Suprapubic skin (tissue), 3 donors: ENCODE data around the gene PPAN.

Experiments
- EP300 ChIP-seq: sonication (generic); formaldehyde crosslinking; IDR thresholded peaks from one replicate; pipeline ENCODE4 v1.6.1; 2017; ENCODE audit warnings: antibody characterized with exemption
- TF ChIP-seq, protein P1 (sequence below), 2 donors: fragments of 200-600 bp in 1 of 2; fragments of 450-650 bp in 1 of 2; sonication (generic) in 1 of 2; IDR thresholded peaks; one replicate each; pipeline ENCODE4 v1.5.1; 2016 to 2019; ENCODE audit warnings: antibody characterized with exemption in 2 of 2, mild to moderate bottlenecking in 1 of 2, moderate library complexity in 1 of 2

DNA sequence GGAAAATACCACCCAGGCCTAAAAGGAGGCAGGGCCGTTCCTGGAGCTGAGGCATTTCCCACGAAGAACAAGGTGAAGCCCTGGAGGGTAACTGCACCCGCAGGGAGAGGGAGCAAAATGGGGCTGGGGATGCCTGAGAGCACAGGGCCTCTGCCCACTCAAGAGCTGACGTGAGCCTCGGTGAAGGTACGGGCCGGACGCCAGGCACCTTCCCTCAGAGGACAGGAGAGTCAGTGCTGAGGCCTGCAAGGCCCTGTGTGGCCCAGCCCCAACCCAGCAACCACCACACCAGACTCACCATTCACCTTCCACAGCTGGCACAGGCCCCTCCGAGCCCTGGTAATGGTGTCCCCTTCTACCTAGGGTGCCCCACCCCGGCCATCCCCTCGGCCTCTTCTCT is 52.3 kb downstream of the PPAN start:
- TF ChIP-seq, protein P1, sequence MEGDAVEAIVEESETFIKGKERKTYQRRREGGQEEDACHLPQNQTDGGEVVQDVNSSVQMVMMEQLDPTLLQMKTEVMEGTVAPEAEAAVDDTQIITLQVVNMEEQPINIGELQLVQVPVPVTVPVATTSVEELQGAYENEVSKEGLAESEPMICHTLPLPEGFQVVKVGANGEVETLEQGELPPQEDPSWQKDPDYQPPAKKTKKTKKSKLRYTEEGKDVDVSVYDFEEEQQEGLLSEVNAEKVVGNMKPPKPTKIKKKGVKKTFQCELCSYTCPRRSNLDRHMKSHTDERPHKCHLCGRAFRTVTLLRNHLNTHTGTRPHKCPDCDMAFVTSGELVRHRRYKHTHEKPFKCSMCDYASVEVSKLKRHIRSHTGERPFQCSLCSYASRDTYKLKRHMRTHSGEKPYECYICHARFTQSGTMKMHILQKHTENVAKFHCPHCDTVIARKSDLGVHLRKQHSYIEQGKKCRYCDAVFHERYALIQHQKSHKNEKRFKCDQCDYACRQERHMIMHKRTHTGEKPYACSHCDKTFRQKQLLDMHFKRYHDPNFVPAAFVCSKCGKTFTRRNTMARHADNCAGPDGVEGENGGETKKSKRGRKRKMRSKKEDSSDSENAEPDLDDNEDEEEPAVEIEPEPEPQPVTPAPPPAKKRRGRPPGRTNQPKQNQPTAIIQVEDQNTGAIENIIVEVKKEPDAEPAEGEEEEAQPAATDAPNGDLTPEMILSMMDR (IDR thresholded peaks at IDR 0.05), result no peak
- TF ChIP-seq EP300, result no peak
